SK-N-SH (cell line): ENCODE measurements around the gene SSC4D. TPM values are rescaled to one million over a fixed set of nuclear protein-coding genes. Genes with fewer than 3 reads are reported as not detected.

Source experiments
- CTCF ChIA-PET: fragments of 300-600, 350-600 bp; formaldehyde crosslinking; extraction: SDS; loops from one replicate; lab custom pipeline; 2021; lab: Yijun Ruan, JAX
- POLR2A ChIA-PET: fragments of 350-600 bp; sonication (Branson Sonifier 250); formaldehyde crosslinking; extraction: SDS; loops from one replicate; lab custom pipeline; 2020; ENCODE audit warnings: antibody characterized with exemption, inconsistent platforms; lab: Yijun Ruan, JAX
- DNase-seq: peaks from one replicate; pipeline ENCODE4 v3.0.0; 2012
- H2AFZ ChIP-seq: fragments of 200-600 bp; sonication (generic); 2 replicates; pipeline ENCODE4 v1.8.1; 2016; ENCODE audit warnings: antibody characterized with exemption, mild to moderate bottlenecking, low read depth
- H3F3A ChIP-seq: fragments of 200-600 bp; sonication (generic); replicated peaks from 2 replicates; pipeline ENCODE3; 2016; ENCODE audit warnings: antibody characterized with exemption, mild to moderate bottlenecking; ENCODE audit not compliant: insufficient read depth
- H3K27ac ChIP-seq, 2 experiments: fragments of 200-500 bp in 1 of 2; fragments of 200-600 bp in 1 of 2; sonication (Bioruptor generic) in 1 of 2; sonication (generic), shearing (Covaris generic) in 1 of 2; 2 replicates each; pipeline versions ENCODE4 v1.5.1 to v1.6.1; 2014 to 2016; ENCODE audit warnings: low read depth in 2 of 2, inconsistent platforms in 1 of 2, low read length in 1 of 2, mild to moderate bottlenecking in 1 of 2, mixed read lengths in 1 of 2
- H3K27me3 ChIP-seq: fragments of 200-600 bp; sonication (generic), shearing (Covaris generic); 2 replicates; pipeline ENCODE4 v1.6.1; 2016; ENCODE audit warnings: mixed run types; ENCODE audit not compliant: insufficient read depth
- H3K36me3 ChIP-seq, 2 experiments: fragments of 200-500 bp in 1 of 2; fragments of 200-600 bp in 1 of 2; sonication (Bioruptor generic) in 1 of 2; sonication (generic) in 1 of 2; replicated peaks in 1 of 2; 2 replicates each; pipeline versions ENCODE3 to v1.5.1; 2014 to 2016; ENCODE audit warnings: low read length in 1 of 2, mild to moderate bottlenecking in 1 of 2; ENCODE audit not compliant: insufficient read depth in 2 of 2, control insufficient read depth in 1 of 2
- H3K4me1 ChIP-seq, 2 experiments: fragments of 200-500 bp in 1 of 2; fragments of 200-600 bp in 1 of 2; sonication (Bioruptor generic) in 1 of 2; sonication (generic), shearing (Covaris generic) in 1 of 2; 2 replicates each; pipeline versions ENCODE4 v1.5.1 to v1.6.1; 2014 to 2016; ENCODE audit warnings: low read depth in 1 of 2, low read length in 1 of 2, mixed run types in 1 of 2; ENCODE audit not compliant: insufficient read depth in 2 of 2, control insufficient read depth in 1 of 2
- H3K4me2 ChIP-seq: fragments of 200-600 bp; sonication (generic), shearing (Covaris generic); 2 replicates; pipeline ENCODE4 v1.6.1; 2017; ENCODE audit warnings: mixed run types
- H3K4me3 ChIP-seq, 2 experiments: fragments of 200-500 bp in 1 of 2; fragments of 200-600 bp in 1 of 2; sonication (Bioruptor generic) in 1 of 2; sonication (generic), shearing (Covaris generic) in 1 of 2; 2 replicates each; pipeline versions ENCODE4 v1.5.1 to v1.8.1; 2014 to 2016; ENCODE audit warnings: low read depth in 2 of 2, inconsistent platforms in 1 of 2, low read length in 1 of 2, mild to moderate bottlenecking in 1 of 2, mixed read lengths in 1 of 2, moderate library complexity in 1 of 2
- H3K79me2 ChIP-seq: fragments of 200-600 bp; sonication (generic); 2 replicates; pipeline ENCODE4 v1.8.1; 2017; ENCODE audit warnings: mild to moderate bottlenecking; ENCODE audit not compliant: insufficient read depth
- H3K9ac ChIP-seq: fragments of 200-600 bp; sonication (generic); 2 replicates; pipeline ENCODE4 v1.6.1; 2017; ENCODE audit warnings: mixed run types
- H3K9me2 ChIP-seq: fragments of 200-600 bp; sonication (generic); 2 replicates; pipeline ENCODE4 v1.6.1; 2017; ENCODE audit warnings: mixed run types
- H3K9me3 ChIP-seq: fragments of 200-600 bp; sonication (generic); 2 replicates; pipeline ENCODE4 v1.6.1; 2017; ENCODE audit warnings: mixed run types, mild to moderate bottlenecking, moderate library complexity
- H4K20me1 ChIP-seq: fragments of 200-600 bp; sonication (generic); 2 replicates; pipeline ENCODE4 v1.6.1; 2017; ENCODE audit warnings: mild to moderate bottlenecking, mixed run types; ENCODE audit not compliant: insufficient read depth
- CHD2 ChIP-seq: fragments of 150-350 bp; IDR thresholded peaks from 2 replicates; pipeline ENCODE4 v1.6.1; 2018; ENCODE audit warnings: low read length; ENCODE audit not compliant: partially characterized antibody
- EP300 ChIP-seq, 2 experiments: IDR thresholded peaks; 2 replicates each; pipeline versions ENCODE4 v1.4.0 to v1.6.1; 2012; ENCODE audit warnings: borderline replicate concordance in 1 of 2, low read depth in 1 of 2, low read length in 1 of 2
- FOSL2 ChIP-seq: IDR thresholded peaks from 2 replicates; pipeline ENCODE4 v1.4.0; 2012; ENCODE audit warnings: low read depth, mild to moderate bottlenecking, moderate library complexity, borderline replicate concordance
- FOXM1 ChIP-seq: IDR thresholded peaks from 2 replicates; pipeline ENCODE4 v1.4.0; 2012; ENCODE audit warnings: low read depth, mild to moderate bottlenecking
- GABPA ChIP-seq: IDR thresholded peaks from 2 replicates; pipeline ENCODE4 v1.4.0; 2012; ENCODE audit warnings: low read depth, mild to moderate bottlenecking
- IRF3 ChIP-seq: fragments of 150-350 bp; IDR thresholded peaks from 2 replicates; pipeline ENCODE4 v1.6.1; 2016; ENCODE audit warnings: mild to moderate bottlenecking, low read depth, low read length
- JUND ChIP-seq: IDR thresholded peaks from 2 replicates; pipeline ENCODE4 v1.4.0; 2012
- MAX ChIP-seq: IDR thresholded peaks from 2 replicates; pipeline ENCODE4 v1.4.0; 2012; ENCODE audit warnings: low read depth
- MEF2A ChIP-seq: IDR thresholded peaks from 2 replicates; pipeline ENCODE4 v1.4.0; 2012; ENCODE audit warnings: low read depth, borderline replicate concordance
- NFIC ChIP-seq: IDR thresholded peaks from 2 replicates; pipeline ENCODE4 v1.4.0; 2012; ENCODE audit warnings: borderline replicate concordance
- POLR2AphosphoS5 ChIP-seq: IDR thresholded peaks from 2 replicates; pipeline ENCODE4 v1.6.1; 2012; ENCODE audit warnings: low read depth, low read length
- RAD21 ChIP-seq: IDR thresholded peaks from 2 replicates; pipeline ENCODE4 v1.6.1; 2012; ENCODE audit warnings: mild to moderate bottlenecking, low read length
- REST ChIP-seq: IDR thresholded peaks from 2 replicates; pipeline ENCODE4 v1.6.1; 2012; ENCODE audit warnings: mild to moderate bottlenecking, low read depth, low read length, moderate library complexity
- RFX5 ChIP-seq: IDR thresholded peaks from 2 replicates; pipeline ENCODE4 v1.6.1; 2012; ENCODE audit warnings: mild to moderate bottlenecking, improper control_type of control experiment, low read length
- SIN3A ChIP-seq: IDR thresholded peaks from 2 replicates; pipeline ENCODE4 v1.6.1; 2012; ENCODE audit warnings: low read depth, mild to moderate bottlenecking, low read length, moderate library complexity, borderline replicate concordance
- SMC3 ChIP-seq: IDR thresholded peaks from 2 replicates; pipeline ENCODE4 v1.6.1; 2012; ENCODE audit warnings: low read depth, low read length, improper control_type of control experiment
- TEAD4 ChIP-seq: IDR thresholded peaks from 2 replicates; pipeline ENCODE4 v1.4.0; 2012; ENCODE audit warnings: mild to moderate bottlenecking, borderline replicate concordance; ENCODE audit not compliant: insufficient read depth
- USF2 ChIP-seq: fragments of 150-350 bp; IDR thresholded peaks from 2 replicates; pipeline ENCODE4 v1.6.1; 2017; ENCODE audit warnings: antibody characterized with exemption, low read length, low read depth, borderline replicate concordance
- ZBTB33 ChIP-seq: IDR thresholded peaks from 2 replicates; pipeline ENCODE4 v1.4.0; 2012; ENCODE audit warnings: low read depth, borderline replicate concordance
- WGBS: methylation state at CpG from one replicate; pipeline ENCODE4 v1.1.6; 2017; ENCODE audit warnings: low lambda C conversion rate; 5-methylcytosine and 5-hydroxymethylcytosine counted together
- polyA plus RNA-seq, 3 experiments: library from polyadenylated mRNA; depleted of rRNA; stranded (reverse); fragments of >200 nt; gene quantifications; 2 replicates each; pipeline ENCODE4 v1.2.3, GENCODE V29; 2012

Gene SSC4D
- polyA plus RNA-seq, 1 of the 3 experiments (the other 2 are of a cell fraction), result 2.0 TPM

- TF ChIP-seq REST (no peak), FOSL2 (no peak), MEF2A (no peak), IRF3 (no peak), USF2 (no peak), ZBTB33 (no peak), MAX (no peak), JUND (no peak), CHD2 (no peak), POLR2AphosphoS5 (no peak), RAD21 (no peak), FOXM1 (no peak)
Observed at GRCh38 chr7:76353744-76354143, 55.8 kb downstream of the SSC4D start (continued).

GRCh38 chr7:76352193-76352592 lies 57.3 kb downstream of the SSC4D start:
- H4K20me1 ChIP-seq, result peaks cover 100% of the 10 kb centered on the region
- H3K27me3 ChIP-seq, result no peaks in the 10 kb centered on the region
- H3K27ac ChIP-seq, result no peak overlapping the region
- no peak overlapping the region for H3K4me3 ChIP-seq
- H3K9ac ChIP-seq, result no peak overlapping the region
- H3K9me2 ChIP-seq, result no peaks in the 10 kb centered on the region
- H3K4me1 ChIP-seq, result peaks cover 17 to 21% of the 10 kb centered on the region in 2 experiments; a peak in 3 of 4 replicates
- DNase-seq, result no peak
- 94% methylated on average over 6 of the region's 6 CpGs for WGBS
- peak overlapping the region; percentile 12; the same call in 1 of the 2 replicates for H3K4me2 ChIP-seq
- CTCF ChIA-PET, result interaction anchor here (1.0 to 1.3 kb wide), 3 partner anchors 13 to 90 kb away, joined by 3 read pairs; no protein-coding TSS in a partner anchor
- H3K36me3 ChIP-seq, result peaks cover 49 to 93% of the 10 kb centered on the region in 2 experiments
- POLR2A ChIA-PET, result interaction anchor here (1.0 kb wide), 1 partner anchor 34 kb away, joined by 3 read pairs; no protein-coding TSS in a partner anchor
- H3F3A ChIP-seq, result peaks cover 12% of the 10 kb centered on the region
- peaks cover 100% of the 10 kb centered on the region for H3K79me2 ChIP-seq
- H3K9me3 ChIP-seq, result no peaks in the 10 kb centered on the region
- no peak overlapping the region for H2AFZ ChIP-seq
- TF ChIP-seq IRF3 (no peak), SMC3 (no peak), TEAD4 (no peak), FOXM1 (no peak), RFX5 (no peak), JUND (no peak), NFIC (no peak), GABPA (no peak), MAX (no peak), SIN3A (no peak), EP300 (IDR thresholded peaks at IDR 0.05; ENCODE audit: borderline replicate concordance in 1 of 2, low read depth in 1 of 2, low read length in 1 of 2) (no peak), ZBTB33 (no peak)
